ENCODE data around the gene RASA4.
A peak's percentile ranks its signal among the peaks of the same experiment; 100 is the strongest.
"Not testable (repeated sequence)": the region's sequence is repeated elsewhere in the genome, so short reads cannot be mapped to it uniquely, and the experiment has no call there.

RASA4 gene

DNA sequence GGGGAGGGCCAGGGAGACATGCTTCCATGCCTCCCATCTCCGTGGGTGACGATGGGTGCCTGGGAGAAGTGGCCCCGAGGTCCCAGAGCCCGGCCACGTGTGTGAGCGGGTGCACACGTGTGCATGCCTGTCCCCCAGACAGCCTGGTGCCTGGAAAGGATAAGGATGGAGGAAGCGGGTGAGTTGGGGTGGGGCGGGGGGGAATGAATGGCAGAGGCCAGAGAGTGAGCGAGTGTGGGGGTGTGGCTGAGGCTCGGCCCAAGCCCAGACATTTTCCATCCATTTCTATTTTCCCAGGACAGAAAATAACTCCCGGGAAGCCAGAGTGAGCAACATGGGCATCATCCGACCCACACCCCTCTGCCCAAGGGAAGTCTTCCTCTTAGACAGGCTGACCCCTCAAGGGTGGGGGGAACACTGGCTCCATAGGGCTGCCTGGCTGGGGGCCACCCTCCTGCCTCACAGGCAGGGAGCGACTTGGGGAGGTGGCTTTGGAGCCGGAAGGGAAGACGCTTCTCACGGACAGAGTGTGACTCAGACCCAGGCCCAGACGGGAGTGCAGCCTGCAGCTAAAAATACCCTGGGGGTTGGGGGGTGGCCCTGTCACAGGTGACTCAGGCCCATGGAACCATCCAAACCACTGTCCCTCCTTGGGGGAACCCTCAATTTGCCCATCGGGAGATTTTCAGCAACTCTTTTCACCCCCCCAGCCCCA is 12.0 kb downstream of the RASA4 start:
- DNase-seq (ENCODE audit: low spot score): not testable (repeated sequence)

DNA sequence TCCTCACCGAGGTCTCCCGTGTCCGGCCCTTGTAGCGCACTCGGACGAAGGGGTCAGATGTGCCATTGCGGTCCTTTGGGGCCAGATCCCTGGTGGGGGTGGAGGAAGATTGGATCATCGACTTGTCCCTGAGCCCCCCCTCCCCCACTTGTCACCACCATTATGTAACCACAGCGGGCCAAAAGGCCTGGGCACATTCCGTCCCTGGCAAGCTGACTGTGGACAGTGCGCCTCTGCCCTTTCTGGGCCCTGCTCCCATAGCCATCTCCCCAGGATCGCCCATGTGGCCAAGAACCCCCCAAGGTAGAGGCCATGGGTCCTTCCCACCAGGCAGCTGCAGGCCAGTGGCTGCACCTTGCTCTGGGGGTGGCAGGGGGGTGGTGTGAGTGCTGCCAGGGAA is 14.2 kb downstream of the RASA4 start:
- not testable (repeated sequence) for DNase-seq (ENCODE audit: low spot score)

DNA sequence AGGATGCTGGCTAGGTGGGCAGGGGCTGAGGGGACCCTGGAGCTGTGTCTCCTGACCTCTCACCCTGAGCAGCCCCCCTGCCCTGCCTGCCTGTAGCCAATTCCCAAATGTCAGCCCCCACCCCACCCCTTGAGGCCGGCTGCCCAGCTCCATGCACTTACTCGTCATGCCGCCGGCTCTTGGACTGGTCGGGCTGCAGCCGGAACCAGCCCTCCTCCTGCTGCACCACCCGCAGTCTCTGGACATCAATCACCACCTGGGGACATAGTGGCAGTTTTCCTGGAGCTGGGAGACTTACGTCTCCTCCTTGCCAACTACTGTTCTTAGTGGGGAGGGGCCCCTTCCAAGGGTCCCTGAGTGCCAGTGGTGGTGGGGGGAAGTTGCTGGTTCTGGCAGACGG is 16.9 kb downstream of the RASA4 start:
- not testable (repeated sequence) for DNase-seq (ENCODE audit: low spot score)

- DNase-seq (ENCODE audit: low spot score): not testable (repeated sequence)
Measured at GRCh38 chr7:102596036-102596435, 20.5 kb downstream of the RASA4 start.

DNA sequence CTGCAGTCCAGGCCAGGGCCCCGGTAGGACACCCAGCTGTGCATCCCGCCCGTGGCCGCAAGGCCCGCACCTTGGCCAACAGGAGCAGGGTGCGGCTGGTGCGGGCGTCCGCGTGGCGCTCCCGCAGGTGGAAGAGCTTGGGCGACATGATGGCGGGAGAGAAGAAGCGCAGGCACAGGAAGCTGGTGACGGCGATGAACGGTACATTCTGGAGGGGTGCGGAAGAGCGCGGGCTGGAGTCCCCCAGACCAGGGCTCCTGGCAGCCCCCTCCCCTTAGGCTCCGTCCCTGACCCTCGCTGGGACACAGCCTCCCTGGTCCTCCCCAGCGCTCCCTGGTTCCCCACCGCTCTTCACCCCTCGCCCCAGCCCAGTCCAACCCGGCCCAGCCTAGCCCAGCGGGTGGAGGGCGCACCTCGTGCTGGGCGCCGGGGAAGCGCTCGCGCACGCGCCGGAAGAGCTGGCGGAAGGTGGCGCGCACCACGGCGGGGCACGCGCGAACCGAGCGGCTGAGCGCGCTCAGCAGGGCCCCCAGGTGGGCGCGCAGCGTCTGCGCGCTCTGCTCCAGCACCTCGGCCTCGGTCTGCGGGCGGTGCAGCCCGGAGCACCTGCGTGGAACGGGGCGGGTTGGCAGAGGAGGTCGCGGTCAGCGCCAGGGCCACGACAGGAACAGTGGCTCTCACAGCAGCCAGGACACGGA is 22.8 kb downstream of the RASA4 start:
- not testable (repeated sequence) for DNase-seq (ENCODE audit: low spot score)

- not testable (repeated sequence) for DNase-seq (ENCODE audit: low spot score)
Measured at GRCh38 chr7:102592477-102593019, 24.0 kb downstream of the RASA4 start.

DNA sequence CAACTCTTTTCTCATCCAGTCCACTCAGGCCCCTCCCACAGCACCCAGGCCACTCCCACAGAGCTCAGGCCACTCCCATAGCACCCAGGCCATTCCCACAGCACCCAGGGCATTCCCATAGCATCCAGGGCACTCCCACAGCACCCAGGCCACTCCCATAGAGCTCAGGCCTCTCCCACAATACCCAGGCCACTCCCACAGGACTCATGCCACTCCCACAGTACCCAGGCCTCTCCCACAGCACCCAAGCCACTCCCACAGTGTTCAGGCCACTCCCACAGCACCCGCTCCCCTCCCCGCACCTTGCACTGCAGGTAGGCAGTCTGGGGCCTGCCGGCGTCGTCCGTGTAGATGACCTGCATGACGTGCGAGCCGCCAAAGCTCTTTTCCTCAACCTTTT is 26.7 kb downstream of the RASA4 start:
- not testable (repeated sequence) for DNase-seq (ENCODE audit: low spot score)

- DNase-seq (ENCODE audit: low spot score): not testable (repeated sequence)
Measured at GRCh38 chr7:102583495-102583894, 33.1 kb downstream of the RASA4 start.

DNA sequence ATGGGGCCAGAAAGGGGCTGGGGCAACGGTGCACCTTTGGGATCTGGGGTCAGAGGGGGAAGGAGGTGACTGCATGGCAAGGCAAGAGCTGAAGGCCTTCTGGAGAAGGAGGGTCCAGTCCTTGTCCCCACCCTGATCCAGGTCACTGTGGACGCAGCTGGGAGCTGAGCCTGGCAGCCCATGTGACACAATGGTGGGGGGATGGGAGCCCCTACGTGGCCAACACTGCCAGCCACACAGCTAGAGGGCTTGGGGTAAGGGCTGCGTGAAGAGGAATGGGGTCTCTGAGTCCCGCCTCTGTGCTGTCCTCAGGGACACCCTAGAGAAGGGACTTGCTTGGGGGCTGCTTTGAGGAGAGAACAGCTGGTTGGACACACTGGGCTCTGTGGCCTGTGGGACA is 34.8 kb downstream of the RASA4 start:
- DNase-seq (ENCODE audit: low spot score): not testable (repeated sequence)

DNA sequence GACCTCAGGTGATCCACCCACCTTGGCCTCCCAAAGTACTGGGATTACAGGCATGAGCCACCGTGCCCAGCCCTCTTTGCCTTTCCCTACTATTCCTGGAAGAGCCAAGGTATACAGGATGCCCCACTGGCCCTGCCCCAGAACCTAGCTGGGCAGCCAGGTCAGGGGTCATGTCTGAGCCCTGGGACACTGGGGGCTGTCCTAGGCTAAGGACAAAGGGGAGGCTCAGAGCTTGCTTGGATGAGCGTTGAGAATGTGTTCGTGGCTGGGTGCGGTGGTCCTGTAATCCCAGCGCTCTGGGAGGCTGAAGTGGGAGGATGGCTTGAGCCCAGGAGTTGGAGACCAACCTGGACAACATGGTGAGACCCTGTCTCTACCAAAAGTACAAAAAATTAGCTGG is 38.1 kb downstream of the RASA4 start:
- DNase-seq (ENCODE audit: low spot score): not testable (repeated sequence)

DNA sequence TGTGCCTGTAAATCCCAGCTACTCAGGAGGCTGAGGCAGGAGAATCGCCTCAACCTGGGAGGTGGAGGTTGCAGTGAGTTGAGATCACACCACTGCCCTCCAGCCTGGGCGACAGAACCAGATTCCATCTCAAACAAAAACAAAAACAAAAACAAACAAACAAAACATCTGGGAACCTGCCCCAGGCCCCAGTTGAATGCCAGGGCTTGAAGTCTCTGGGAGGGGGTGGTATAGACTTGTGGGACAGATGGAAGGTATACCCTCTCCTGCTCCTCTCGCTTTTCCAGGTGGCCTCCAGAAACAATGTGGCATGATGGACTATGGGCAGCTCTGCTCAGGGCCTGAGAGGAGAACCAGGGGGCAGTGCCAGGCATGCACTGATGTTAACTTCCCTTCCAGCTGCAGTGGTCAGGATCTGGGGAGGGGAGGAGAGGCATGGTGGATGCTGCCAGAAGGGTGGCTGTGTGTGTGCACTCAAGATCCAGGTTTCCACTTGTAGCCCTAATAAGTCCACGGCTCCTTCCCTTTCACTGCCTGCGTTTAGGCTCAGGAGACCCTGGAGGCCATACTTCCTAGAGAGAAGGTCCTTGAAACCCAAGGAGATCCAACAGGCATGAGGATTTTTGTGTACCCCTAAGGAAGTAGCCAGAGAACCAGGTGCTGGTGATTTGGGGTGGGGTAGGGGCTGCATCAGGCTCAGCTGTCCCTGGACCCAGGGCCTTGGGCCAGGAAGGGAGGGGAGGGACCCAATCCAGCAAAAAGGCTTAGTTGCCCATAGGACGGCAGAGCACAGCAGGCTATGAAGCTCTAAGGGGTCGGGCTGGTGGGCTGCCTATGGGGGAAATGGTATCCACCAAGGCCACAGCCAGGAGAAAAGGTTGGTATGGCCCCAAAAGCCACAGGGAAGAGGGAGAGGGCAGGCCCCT is 39.0 kb downstream of the RASA4 start:
- DNase-seq (ENCODE audit: low spot score): not testable (repeated sequence)

DNA sequence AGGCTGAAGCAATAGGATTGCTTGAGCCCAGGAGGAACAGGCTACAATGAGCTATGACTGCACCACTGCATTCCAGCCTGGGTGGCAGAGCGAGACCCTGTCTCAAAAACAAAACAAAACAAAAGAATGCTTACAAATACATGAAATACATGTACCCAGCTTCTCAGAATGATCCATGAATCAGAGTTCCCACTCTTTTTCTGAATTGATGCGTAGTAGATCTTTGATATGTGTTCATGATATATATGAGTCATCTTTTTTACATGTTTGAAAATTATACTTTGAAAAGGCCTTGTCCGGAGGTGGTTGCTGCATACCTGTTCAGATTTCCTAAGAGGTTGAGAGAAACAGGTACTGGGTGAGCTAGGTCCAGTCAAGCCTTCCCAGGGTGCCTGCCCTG is 40.2 kb downstream of the RASA4 start:
- not testable (repeated sequence) for DNase-seq (ENCODE audit: low spot score)

- DNase-seq (ENCODE audit: low spot score): not testable (repeated sequence)
Measured at GRCh38 chr7:102574607-102575006, 41.9 kb downstream of the RASA4 start.

GRCh38 chr7:102572261-102573239 is 44.0 kb downstream of the RASA4 start, which contains the start of gene POLR2J3:
Gene POLR2J3 (minus strand): TSS chr7:102572583. CDS start chr7:102572521, 62 bp downstream.
- peak; percentile 94 for DNase-seq (ENCODE audit: low spot score)

- DNase-seq (ENCODE audit: low spot score): not testable (repeated sequence)
Measured at GRCh38 chr7:102568620-102569019, 47.9 kb downstream of the RASA4 start.

- DNase-seq (ENCODE audit: low spot score): not testable (repeated sequence)
Measured at GRCh38 chr7:102550808-102551422, 65.6 kb downstream of the RASA4 start, which contains the start of gene SPDYE2. Gene SPDYE2 (plus strand): TSS chr7:102551226. CDS start chr7:102553256, 2,030 bp downstream.

- not testable (repeated sequence) for DNase-seq (ENCODE audit: low spot score)
Measured at GRCh38 chr7:102546353-102546752, 70.2 kb downstream of the RASA4 start.

DNA sequence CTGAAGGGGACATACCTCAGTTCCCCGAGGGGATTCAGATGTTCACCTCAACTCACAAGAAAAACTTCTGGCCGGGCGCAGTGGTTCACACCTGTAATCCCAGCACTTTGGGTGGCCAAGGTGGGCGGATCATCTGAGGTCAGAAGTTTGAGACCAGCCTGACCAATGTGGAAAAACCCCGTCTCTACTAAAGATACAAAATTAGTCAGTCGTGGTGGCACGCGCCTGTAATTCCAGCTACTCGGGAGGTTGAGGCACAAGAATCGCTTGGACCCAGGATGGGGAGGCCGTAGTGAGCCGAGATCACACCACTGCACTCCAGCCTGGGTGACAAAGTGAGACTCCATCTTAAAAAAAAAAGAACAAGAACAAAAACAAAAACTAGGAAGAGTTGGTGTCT is 71.3 kb downstream of the RASA4 start:
- DNase-seq (ENCODE audit: low spot score): not testable (repeated sequence)

DNA sequence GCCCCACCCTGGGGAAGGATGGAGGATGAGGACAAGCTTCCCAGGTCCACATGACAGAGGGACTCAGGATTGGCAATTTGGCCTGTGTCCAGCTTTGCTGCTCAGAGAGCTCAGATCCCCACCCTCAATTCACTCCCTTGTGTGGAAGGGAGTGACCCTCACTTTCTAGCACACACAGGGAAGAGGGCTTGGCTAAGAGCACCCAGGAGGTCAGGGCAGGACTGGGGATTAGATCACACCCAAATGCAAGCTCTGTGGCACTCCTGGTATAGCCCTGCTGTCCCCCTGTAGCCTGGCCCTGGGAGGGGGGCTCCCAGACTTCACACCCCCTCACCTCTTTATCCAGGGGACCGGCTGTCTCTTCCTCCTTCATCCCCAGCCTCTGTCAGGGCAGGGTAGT is 72.2 kb downstream of the RASA4 start:
- DNase-seq (ENCODE audit: low spot score): not testable (repeated sequence)

DNA sequence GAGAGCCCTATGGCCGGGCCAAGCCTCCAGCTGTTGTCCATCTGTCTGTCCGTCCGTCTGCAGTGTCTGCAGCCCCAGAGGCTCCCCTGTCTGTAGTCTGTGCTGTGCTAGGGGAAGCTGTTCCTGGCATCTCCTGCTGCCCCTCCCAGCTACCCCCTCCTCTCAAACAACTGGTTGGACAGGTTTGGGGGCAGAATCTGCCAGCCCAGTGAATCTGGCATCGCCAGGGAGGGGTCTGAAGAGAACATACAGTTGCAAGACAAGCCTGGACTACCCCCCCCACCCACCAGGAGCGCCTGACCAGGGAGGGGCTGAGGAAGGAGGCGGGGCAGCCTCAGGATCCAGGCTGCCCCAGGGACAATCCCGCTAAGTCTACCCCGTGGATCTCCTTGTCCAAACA is 73.0 kb downstream of the RASA4 start, which contains the start of gene UPK3BL2:
Gene UPK3BL2, minus strand, starts transcription at position 101 of the 400 bp plus-strand sequence. Its CDS starts 60 bp downstream, at position 41.
- not testable (repeated sequence) for DNase-seq (ENCODE audit: low spot score)

Measured in hematopoietic multipotent progenitor cell treated with erythropoietin and hydrocortisone succinate and interleukin-3 and kit ligand, for 17 days (in vitro differentiated cells).